ENCODE measurements around the gene TAB2. TPM values are rescaled to one million over a fixed set of nuclear protein-coding genes. Genes with fewer than 3 reads are reported as not detected.

Gene TAB2
- total and polyA plus RNA-seq, 2 of the 8 experiments (the other 6 are each of a cell fraction or from before 2014, with no cell fraction given): 40.4 to 63.0 TPM

- Histone ChIP-seq H3K27ac (ENCODE audit: low read depth, low read length) (no peak overlapping the region), H4K8ac (ENCODE audit: extremely low read depth, insufficient read depth, low read length) (no peak overlapping the region), H2AK5ac (ENCODE audit: low read depth, low read length) (no peak overlapping the region), H2BK15ac (ENCODE audit: low read length) (no peak overlapping the region), H3K4me3 (ENCODE audit: extremely low read depth in 1 of 4, insufficient read depth in 2 of 4, low read depth in 3 of 4, low read length in 4 of 4) (no peak overlapping the region), H3K27me3 (replicated peaks in 1 of 4; ENCODE audit: control insufficient read depth in 3 of 4, extremely low read depth in 1 of 4, insufficient read depth in 3 of 4, low read length in 3 of 4) (no peaks in the 10 kb centered on the region), H3K4me1 (replicated peaks in 1 of 4; ENCODE audit: control insufficient read depth in 3 of 4, insufficient read depth in 4 of 4, low read length in 3 of 4) (peaks cover 0 to 5% (median 2%) of the 10 kb centered on the region in 4 experiments; a peak in 5 of 7 replicates), H2BK5ac (ENCODE audit: low read depth, low read length) (no peak overlapping the region), H2BK12ac (ENCODE audit: low read depth, low read length) (no peak overlapping the region), H3K14ac (ENCODE audit: insufficient read length) (no peak overlapping the region), H3K23ac (ENCODE audit: insufficient read length) (no peak overlapping the region), H3K23me2 (ENCODE audit: low read depth, low read length) (no peaks in the 10 kb centered on the region), H3K18ac (ENCODE audit: extremely low read depth, low read length) (no peak overlapping the region), H3K56ac (replicated peaks; ENCODE audit: insufficient read length, low read depth, low read length) (no peak overlapping the region), H2BK20ac (ENCODE audit: low read length) (no peak overlapping the region), H3K79me2 (ENCODE audit: control insufficient read depth in 1 of 2, insufficient read depth in 2 of 2, low read length in 2 of 2) (peaks cover 0 to 94% of the 10 kb centered on the region in 2 experiments; a peak in 3 of 4 replicates), H4K91ac (replicated peaks; ENCODE audit: insufficient read length, low read length) (no peak overlapping the region), H4K5ac (ENCODE audit: insufficient read length, low read depth, low read length) (no peak overlapping the region), H3K36me3 (ENCODE audit: control insufficient read depth in 2 of 4, insufficient read depth in 4 of 4, low read length in 3 of 4) (no peaks in the 10 kb centered on the region), H3K79me1 (ENCODE audit: low read depth, low read length) (no peaks in the 10 kb centered on the region; the same call in 1 of the 2 replicates), H3K9me3 (ENCODE audit: insufficient read depth in 2 of 2, low read depth in 1 of 2, low read length in 1 of 2) (no peaks in the 10 kb centered on the region), H2BK120ac (replicated peaks; ENCODE audit: low read depth, low read length) (no peak overlapping the region), H2AFZ (ENCODE audit: low read length) (no peak overlapping the region), H4K20me1 (replicated peaks in 1 of 2; ENCODE audit: control insufficient read depth in 1 of 2, insufficient read depth in 2 of 2, low read length in 2 of 2) (peaks cover 4 to 6% of the 10 kb centered on the region in 2 experiments), H3K9ac (replicated peaks in 1 of 4; ENCODE audit: extremely low read depth in 1 of 4, low read depth in 3 of 4, low read length in 3 of 4) (no peak overlapping the region), H3K4me2 (ENCODE audit: insufficient read depth in 1 of 2, low read depth in 2 of 2, low read length in 2 of 2) (no peak overlapping the region), H3K4ac (replicated peaks; ENCODE audit: insufficient read length, low read depth, low read length) (no peak overlapping the region)
- POLR2A ChIA-PET (ENCODE audit: partially characterized antibody): no interaction called here
- DNase-seq (ENCODE audit: low read depth in 1 of 2, low spot score in 2 of 2): no peak
- 90% methylated on average over 2 of the region's 2 CpGs; no CpG with 5 or more reads in 1 of the 2 experiments for WGBS, 2 experiments (ENCODE audit: extremely low coverage in 1 of 2, insufficient coverage in 1 of 2, insufficient read length in 1 of 2, insufficient replicate concordance in 2 of 2, low coverage in 1 of 2, low lambda C conversion rate in 2 of 2, missing lambda C conversion rate in 1 of 2)
- no peak for FAIRE-seq
- CTCF ChIA-PET (ENCODE audit: partially characterized antibody): no interaction called here
- TF ChIP-seq KDM1A (IDR thresholded peaks at IDR 0.05; ENCODE audit: borderline replicate concordance, low read length) (no peak), GABPA (IDR thresholded peaks at IDR 0.05; ENCODE audit: borderline replicate concordance, insufficient read depth, low read length) (no peak), NRF1 (IDR thresholded peaks at IDR 0.05; ENCODE audit: low read depth, low read length) (no peak), BCL11A (IDR thresholded peaks at IDR 0.05; ENCODE audit: low read depth in 2 of 2, low read length in 2 of 2) (no peak), POLR2A (IDR thresholded peaks at IDR 0.05; ENCODE audit: control extremely low read depth in 1 of 2, low read depth in 2 of 2, low read length in 2 of 2) (no peak)
- TF ChIP-seq, protein P1, sequence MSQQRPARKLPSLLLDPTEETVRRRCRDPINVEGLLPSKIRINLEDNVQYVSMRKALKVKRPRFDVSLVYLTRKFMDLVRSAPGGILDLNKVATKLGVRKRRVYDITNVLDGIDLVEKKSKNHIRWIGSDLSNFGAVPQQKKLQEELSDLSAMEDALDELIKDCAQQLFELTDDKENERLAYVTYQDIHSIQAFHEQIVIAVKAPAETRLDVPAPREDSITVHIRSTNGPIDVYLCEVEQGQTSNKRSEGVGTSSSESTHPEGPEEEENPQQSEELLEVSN (IDR thresholded peaks at IDR 0.05): no peak
These were observed 36.5 kb downstream of the TAB2 start for GRCh38 chr6:149354009-149354408.
